HepG2 (cell line): ENCODE data around the gene TGDS. TPM values are rescaled to one million over a fixed set of nuclear protein-coding genes. Genes with fewer than 3 reads are reported as not detected.

Experiments
- AKNA ChIP-seq: sonication (generic); formaldehyde crosslinking; IDR thresholded peaks from 2 replicates; pipeline ENCODE4 v1.4.0; 2020; ENCODE audit warnings: missing genetic modification reagents, borderline replicate concordance
- DDIT3 ChIP-seq: sonication (generic); formaldehyde crosslinking; IDR thresholded peaks from 2 replicates; pipeline ENCODE4 v1.4.0; 2020; ENCODE audit warnings: mild to moderate bottlenecking, missing genetic modification reagents
- GATAD1 ChIP-seq: IDR thresholded peaks from 2 replicates; pipeline ENCODE4 v1.6.1; 2016; ENCODE audit warnings: missing genetic modification reagents, missing compliant biosample characterization
- GRHL1 ChIP-seq: sonication (generic); formaldehyde crosslinking; conservative IDR thresholded peaks from 2 replicates; pipeline ENCODE4 v1.8.0; 2022; ENCODE audit warnings: missing genetic modification reagents
- MATR3 ChIP-seq: sonication (generic); formaldehyde crosslinking; IDR thresholded peaks from 2 replicates; pipeline ENCODE4 v1.4.0; 2020; ENCODE audit warnings: missing genetic modification reagents
- MBD4 ChIP-seq: IDR thresholded peaks from 2 replicates; pipeline ENCODE4 v1.6.1; 2012; ENCODE audit warnings: low read length, inconsistent platforms, borderline replicate concordance
- PAXIP1 ChIP-seq: sonication (generic); formaldehyde crosslinking; conservative IDR thresholded peaks from 2 replicates; pipeline ENCODE4 v1.4.0; 2020; ENCODE audit warnings: mild to moderate bottlenecking, missing genetic modification reagents, moderate library complexity
- SOX6 ChIP-seq, 2 experiments: fragments of 450-650 bp in 1 of 2; sonication (generic) in 1 of 2; formaldehyde crosslinking in 1 of 2; IDR thresholded peaks; 2 replicates each; pipeline versions ENCODE4 v1.4.0 to v1.6.1; 2017 to 2020; ENCODE audit warnings: antibody characterized with exemption in 1 of 2, mild to moderate bottlenecking in 1 of 2, missing genetic modification reagents in 1 of 2
- TIGD3 ChIP-seq: sonication (generic); formaldehyde crosslinking; IDR thresholded peaks from 2 replicates; pipeline ENCODE4 v1.5.1; 2020; ENCODE audit warnings: mild to moderate bottlenecking, missing genetic modification reagents, borderline replicate concordance
- ZBTB8A ChIP-seq: sonication (generic); formaldehyde crosslinking; IDR thresholded peaks from 2 replicates; pipeline ENCODE4 v1.4.0; 2020; ENCODE audit warnings: mild to moderate bottlenecking, low read depth, missing genetic modification reagents, borderline replicate concordance
- ZNF136 ChIP-seq: sonication (generic); formaldehyde crosslinking; IDR thresholded peaks from 2 replicates; pipeline ENCODE4 v1.8.1; 2022; ENCODE audit warnings: low read depth, mild to moderate bottlenecking, moderate library complexity, missing genetic modification reagents
- ZNF329 ChIP-seq: sonication (generic); formaldehyde crosslinking; IDR thresholded peaks from 2 replicates; pipeline ENCODE4 v1.9.0; 2021; ENCODE audit warnings: low read depth, mild to moderate bottlenecking, missing genetic modification reagents
- ZNF598 ChIP-seq: sonication (generic); formaldehyde crosslinking; IDR thresholded peaks from 2 replicates; pipeline ENCODE4 v1.5.1; 2020; ENCODE audit warnings: mild to moderate bottlenecking, missing genetic modification reagents, borderline replicate concordance
- polyA plus RNA-seq, 8 experiments: library from polyadenylated mRNA; depleted of rRNA in 3 of 8; stranded (reverse) in 7 of 8; unstranded in 1 of 8; fragments of >200 nt; fragmentation: Illumina TruSeq in 4 of 8; extraction: Trizol in 4 of 8; gene quantifications; 2 replicates each; pipeline versions ENCODE4 v1.2.1 to v1.2.3, GENCODE V29; 2011 to 2016; ENCODE audit warnings: low read depth in 4 of 8, missing spikeins in 1 of 8, mixed read lengths in 1 of 8; ENCODE audit not compliant: insufficient read depth in 1 of 8
- total RNA-seq, 5 experiments: library from RNA; depleted of rRNA; stranded (reverse); fragments of >200 nt; fragmentation: Illumina TruSeq; extraction: Trizol; gene quantifications; 2 replicates each; pipeline ENCODE4 v1.2.3, GENCODE V29; 2016; ENCODE audit warnings: low read depth in 1 of 5

Gene TGDS
- total and polyA plus RNA-seq, 2 of the 13 experiments (the other 11 are each of a cell fraction or from before 2014, with no cell fraction given) = 15.5 to 17.9 TPM

GRCh38 chr13:94588541-94588940 is 7.4 kb downstream of the TGDS start (continued):
- TF ChIP-seq AKNA (CRISPR knock-in tag) (no peak), GRHL1 (CRISPR knock-in tag) (no peak), ZBTB8A (no peak), GATAD1 (no peak), ZNF598 (CRISPR knock-in tag) (no peak), DDIT3 (no peak), MATR3 (CRISPR knock-in tag) (no peak), SOX6 (IDR thresholded peaks at IDR 0.05) (no peak), SOX6 (CRISPR knock-in tag; IDR thresholded peaks at IDR 0.05) (no peak), MBD4 (no peak), TIGD3 (CRISPR knock-in tag) (no peak), PAXIP1 (no peak), ZNF329 (no peak), ZNF136 (CRISPR knock-in tag) (no peak)
